ENCODE data around the gene CDK14.

CDK14 gene

GRCh38 chr7:90592033-90592432, 4.1 kb upstream of the CDK14 start:
- TF ChIP-seq CREB1 (IDR thresholded peaks at IDR 0.05; ENCODE audit: low read depth) (no peak), EGR1 (IDR thresholded peaks at IDR 0.05) (no peak), USF1 (IDR thresholded peaks at IDR 0.05) (no peak), MAX (IDR thresholded peaks at IDR 0.05) (no peak), YY1 (IDR thresholded peaks at IDR 0.05; ENCODE audit: low read depth) (no peak), NFIC (IDR thresholded peaks at IDR 0.05) (no peak), TCF12 (IDR thresholded peaks at IDR 0.05; ENCODE audit: low read depth) (no peak)

- TF ChIP-seq MAX (IDR thresholded peaks at IDR 0.05) (no peak), ZBTB7A (IDR thresholded peaks at IDR 0.05; ENCODE audit: low read depth) (no peak), CREB1 (IDR thresholded peaks at IDR 0.05; ENCODE audit: low read depth) (no peak), USF1 (IDR thresholded peaks at IDR 0.05) (no peak), YY1 (IDR thresholded peaks at IDR 0.05; ENCODE audit: low read depth) (no peak), FOXM1 (IDR thresholded peaks at IDR 0.05; ENCODE audit: borderline replicate concordance, low read depth) (no peak), TAF1 (IDR thresholded peaks at IDR 0.05; ENCODE audit: low read depth) (no peak), EP300 (IDR thresholded peaks at IDR 0.05; ENCODE audit: borderline replicate concordance) (no peak), EGR1 (IDR thresholded peaks at IDR 0.05) (no peak), NFIC (IDR thresholded peaks at IDR 0.05) (no peak), TEAD4 (IDR thresholded peaks at IDR 0.05) (no peak), CEBPB (IDR thresholded peaks at IDR 0.05) (no peak), TCF12 (IDR thresholded peaks at IDR 0.05; ENCODE audit: low read depth) (no peak), RAD21 (IDR thresholded peaks at IDR 0.05; ENCODE audit: low read depth) (no peak), REST (IDR thresholded peaks at IDR 0.05; ENCODE audit: low read depth) (no peak)
These were observed 2.9 kb upstream of the CDK14 start for GRCh38 chr7:90593205-90593604.

GRCh38 chr7:90594751-90595317, 1.3 kb upstream of the CDK14 start:
- TF ChIP-seq TCF12 (IDR thresholded peaks at IDR 0.05; ENCODE audit: low read depth) (no peak), MAX (IDR thresholded peaks at IDR 0.05) (no peak), ZBTB7A (IDR thresholded peaks at IDR 0.05; ENCODE audit: low read depth) (no peak), TEAD4 (IDR thresholded peaks at IDR 0.05) (no peak), FOXM1 (IDR thresholded peaks at IDR 0.05; ENCODE audit: borderline replicate concordance, low read depth) (no peak), EGR1 (IDR thresholded peaks at IDR 0.05) (no peak), RAD21 (IDR thresholded peaks at IDR 0.05; ENCODE audit: low read depth) (no peak), CEBPB (IDR thresholded peaks at IDR 0.05) (no peak), REST (IDR thresholded peaks at IDR 0.05; ENCODE audit: low read depth) (no peak), NFIC (IDR thresholded peaks at IDR 0.05) (no peak), TAF1 (IDR thresholded peaks at IDR 0.05; ENCODE audit: low read depth) (no peak), EP300 (IDR thresholded peaks at IDR 0.05; ENCODE audit: borderline replicate concordance) (no peak), CREB1 (IDR thresholded peaks at IDR 0.05; ENCODE audit: low read depth) (no peak), USF1 (IDR thresholded peaks at IDR 0.05) (no peak), YY1 (IDR thresholded peaks at IDR 0.05; ENCODE audit: low read depth) (no peak)

GRCh38 chr7:90595342-90595800, 750 bp upstream of the CDK14 start:
- TF ChIP-seq NFIC (IDR thresholded peaks at IDR 0.05) (no peak), EGR1 (IDR thresholded peaks at IDR 0.05) (no peak), TCF12 (IDR thresholded peaks at IDR 0.05; ENCODE audit: low read depth) (no peak), ZBTB7A (IDR thresholded peaks at IDR 0.05; ENCODE audit: low read depth) (no peak), TAF1 (IDR thresholded peaks at IDR 0.05; ENCODE audit: low read depth) (no peak), CEBPB (IDR thresholded peaks at IDR 0.05) (no peak), MAX (IDR thresholded peaks at IDR 0.05) (no peak), YY1 (IDR thresholded peaks at IDR 0.05; ENCODE audit: low read depth) (no peak), REST (IDR thresholded peaks at IDR 0.05; ENCODE audit: low read depth) (no peak), CREB1 (IDR thresholded peaks at IDR 0.05; ENCODE audit: low read depth) (no peak), EP300 (IDR thresholded peaks at IDR 0.05; ENCODE audit: borderline replicate concordance) (no peak), USF1 (IDR thresholded peaks at IDR 0.05) (no peak), TEAD4 (IDR thresholded peaks at IDR 0.05) (no peak), FOXM1 (IDR thresholded peaks at IDR 0.05; ENCODE audit: borderline replicate concordance, low read depth) (no peak), RAD21 (IDR thresholded peaks at IDR 0.05; ENCODE audit: low read depth) (no peak)
